Psoas muscle (tissue), 8 donors: ENCODE measurements around the gene SBF2. TPM values are rescaled to one million over a fixed set of nuclear protein-coding genes. Genes with fewer than 3 reads are reported as not detected.

Source experiments
- ATAC-seq, 4 donors: fragments of 200-7000 bp; cut with Tn5 transposase; one replicate each; pipeline ENCODE4 v1.9.1; 2020; ENCODE audit warnings: moderate library complexity in 3 of 4, mild to moderate bottlenecking in 2 of 4
- DNase-seq, 2 donors: peaks; one replicate each; pipeline ENCODE4 v3.0.0-alpha.2; 2020
- H3K27ac ChIP-seq: fragments of 200-600 bp; one replicate; pipeline ENCODE4 v1.8.0; 2022
- H3K27me3 ChIP-seq, 3 donors: fragments of 200-600 bp in 1 of 3; one replicate each; pipeline versions ENCODE4 v1.6.1 to v1.8.0; 2013 to 2022; ENCODE audit warnings: low read length in 2 of 3, mild to moderate bottlenecking in 2 of 3, moderate library complexity in 1 of 3; ENCODE audit not compliant: insufficient read depth in 3 of 3
- H3K36me3 ChIP-seq, 2 donors: fragments of 200-600 bp in 1 of 2; one replicate each; pipeline versions ENCODE4 v1.6.1 to v1.8.0; 2013 to 2022; ENCODE audit warnings: low read depth in 1 of 2, mild to moderate bottlenecking in 1 of 2, moderate library complexity in 1 of 2; ENCODE audit not compliant: insufficient read depth in 1 of 2
- H3K4me1 ChIP-seq: fragments of 200-600 bp; one replicate; pipeline ENCODE4 v1.8.0; 2022
- H3K4me3 ChIP-seq: fragments of 200-600 bp; one replicate; pipeline ENCODE4 v1.8.0; 2022; ENCODE audit warnings: mild to moderate bottlenecking
- H3K9me3 ChIP-seq: fragments of 200-600 bp; one replicate; pipeline ENCODE4 v1.8.0; 2022
- WGBS, 3 donors: extraction: QIAGEN DNeasy Blood & Tissue Kit; methylation state at CpG; one replicate each; pipeline versions ENCODE4 v1.1.6 to v1.1.7; 2013; 5-methylcytosine and 5-hydroxymethylcytosine counted together
- intact Hi-C, 2 donors: fragments of 100-400 bp; cut with DNase I; formaldehyde crosslinking; loops; one replicate each; pipeline versions ENCODE4 v1.11.0 to v1.14.2; 2022
- polyA plus RNA-seq, 3 donors: library from polyadenylated mRNA; stranded (reverse); fragments of 200-250 nt; gene quantifications; one replicate each; pipeline ENCODE4 v1.2.3, GENCODE V29; 2013
- total RNA-seq, 4 donors: library from RNA; stranded (reverse); fragmentation: NEBNext Ultra II Directional in 2 of 4; extraction: Animal tissue kit (Norgen Biotek cat#: 25700) in 2 of 4; gene quantifications; one replicate each; pipeline versions ENCODE4 v1.2.1 to v1.2.4, GENCODE V29; 2021 to 2023
- TF ChIP-seq, protein P1 (sequence below): fragments of 200-600 bp; IDR thresholded peaks from one replicate; pipeline ENCODE4 v1.8.0; 2022; ENCODE audit warnings: antibody characterized with exemption
- donor health status: healthy with polysubstance abuse.
- donor health status: DM: no; HTN: no; CAD: no; lungs with moderate emphysema.
- donor health status: Bipolar disorder and iron deficiency.
- donor health status: healthy.
- donor health status: DM: yes; HTN: yes; CAD: no.
- donor health status: DM: no; HTN: no; CAD: no.
- donor health status: DM: no; HTN: no; CAD: no.
- donor health status: DM: yes; HTN: yes; CAD: no.

SBF2 gene
- total and polyA plus RNA-seq, 7 donors = 3.3 to 12.6 (median 10.6) TPM

DNA sequence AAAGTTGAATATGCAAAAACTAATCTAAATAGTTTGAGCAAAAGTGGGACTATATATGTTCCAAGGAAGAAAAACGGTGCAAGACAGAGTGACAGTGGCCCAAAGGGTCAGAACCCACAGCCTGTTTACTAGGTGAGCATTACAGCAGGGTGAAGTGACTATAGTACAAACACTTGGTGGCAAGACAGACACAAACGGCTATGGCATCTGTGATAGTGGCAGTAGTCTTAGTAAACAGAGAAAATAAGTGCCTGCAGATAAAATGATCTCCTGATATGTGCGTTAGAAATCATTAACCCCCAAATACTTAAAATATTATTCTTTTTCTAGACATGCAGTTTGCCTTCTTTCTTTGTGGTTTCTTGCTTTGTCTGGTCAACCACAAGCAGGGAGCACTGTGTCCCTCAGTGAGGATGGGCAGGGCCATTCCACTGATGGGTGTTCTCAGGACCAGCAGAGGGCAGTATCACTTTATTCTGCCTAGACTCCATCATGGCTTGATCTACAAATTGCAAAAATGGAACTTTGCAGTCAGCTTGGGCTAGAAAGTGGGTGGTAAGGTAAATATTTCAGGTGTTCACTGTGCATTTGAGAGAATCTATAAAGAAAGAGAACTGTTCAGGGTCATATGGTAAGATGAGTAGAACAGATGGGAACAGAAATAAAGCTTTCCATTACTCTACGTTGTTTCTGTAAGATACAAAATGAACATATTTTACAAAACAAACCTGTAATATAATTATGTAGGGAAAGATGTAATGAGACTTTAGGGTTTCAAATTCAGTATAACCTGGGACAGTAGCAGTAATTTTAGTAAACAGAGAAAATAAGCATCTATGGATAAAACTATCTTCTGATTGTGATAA lies 431.9 kb downstream of the SBF2 start:
- Histone ChIP-seq H3K9me3 (no peaks in the 10 kb centered on the region), H3K4me3 (no peak overlapping the region), H3K27me3 (no peaks in the 10 kb centered on the region), H3K36me3 (no peaks in the 10 kb centered on the region), H3K27ac (no peak overlapping the region), H3K4me1 (no peaks in the 10 kb centered on the region)
- WGBS, 3 donors = 82 to 90% (median 88%) methylated on average over 4 of the region's 4 CpGs
- ATAC-seq = peak; percentile 75 to 91 (median 80)
- intact Hi-C loops = loop anchor here (5.0 kb wide), 4 partner anchors 105 to 460 kb away; partner anchors contain the start of gene ADM (in 1 of the 2)
- TF ChIP-seq, protein P1, sequence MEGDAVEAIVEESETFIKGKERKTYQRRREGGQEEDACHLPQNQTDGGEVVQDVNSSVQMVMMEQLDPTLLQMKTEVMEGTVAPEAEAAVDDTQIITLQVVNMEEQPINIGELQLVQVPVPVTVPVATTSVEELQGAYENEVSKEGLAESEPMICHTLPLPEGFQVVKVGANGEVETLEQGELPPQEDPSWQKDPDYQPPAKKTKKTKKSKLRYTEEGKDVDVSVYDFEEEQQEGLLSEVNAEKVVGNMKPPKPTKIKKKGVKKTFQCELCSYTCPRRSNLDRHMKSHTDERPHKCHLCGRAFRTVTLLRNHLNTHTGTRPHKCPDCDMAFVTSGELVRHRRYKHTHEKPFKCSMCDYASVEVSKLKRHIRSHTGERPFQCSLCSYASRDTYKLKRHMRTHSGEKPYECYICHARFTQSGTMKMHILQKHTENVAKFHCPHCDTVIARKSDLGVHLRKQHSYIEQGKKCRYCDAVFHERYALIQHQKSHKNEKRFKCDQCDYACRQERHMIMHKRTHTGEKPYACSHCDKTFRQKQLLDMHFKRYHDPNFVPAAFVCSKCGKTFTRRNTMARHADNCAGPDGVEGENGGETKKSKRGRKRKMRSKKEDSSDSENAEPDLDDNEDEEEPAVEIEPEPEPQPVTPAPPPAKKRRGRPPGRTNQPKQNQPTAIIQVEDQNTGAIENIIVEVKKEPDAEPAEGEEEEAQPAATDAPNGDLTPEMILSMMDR = peak; percentile 63
- DNase-seq = peak; percentile 26 to 57

DNA sequence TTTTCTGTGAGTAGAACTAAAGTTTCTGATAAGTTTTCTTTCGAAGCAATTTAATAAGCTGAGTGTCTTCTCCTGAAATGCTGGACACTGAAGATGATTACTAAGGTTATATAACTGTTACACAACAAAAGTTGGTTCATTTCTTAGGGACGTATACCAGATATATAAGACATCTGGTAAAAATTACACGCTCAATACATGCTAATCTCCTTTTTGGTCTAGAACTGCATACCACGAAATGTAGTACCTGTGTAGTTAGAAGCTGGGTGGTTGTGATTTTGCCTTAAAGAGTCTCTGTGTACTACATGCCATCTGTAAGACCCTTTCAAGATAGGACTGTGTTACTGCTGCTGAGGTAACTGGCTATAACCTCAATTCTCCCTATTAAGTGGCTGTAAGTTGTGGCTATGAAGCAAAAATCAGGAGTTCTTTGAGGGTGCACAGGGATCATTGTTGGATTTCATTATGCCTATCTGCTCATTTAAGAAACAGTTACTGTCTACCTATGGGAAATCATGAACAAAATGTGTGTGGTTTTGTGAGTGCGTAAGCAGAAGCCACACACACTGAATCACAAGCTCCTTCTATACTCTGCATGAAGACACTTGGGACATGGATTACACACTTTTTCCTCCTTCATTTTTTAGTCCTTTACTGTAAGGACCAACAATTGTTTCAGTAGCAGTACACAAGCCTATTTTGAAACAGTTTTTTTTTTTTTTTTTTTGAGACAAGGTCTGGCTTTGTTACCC lies 434.3 kb downstream of the SBF2 start:
- no peak for ATAC-seq
- 92 to 93% (median 93%) methylated on average over 5 of the region's 5 CpGs for WGBS, 3 donors
- H3K9me3 ChIP-seq = no peaks in the 10 kb centered on the region
- TF ChIP-seq, protein P1 = no peak
- no peak overlapping the region for H3K4me3 ChIP-seq
- H3K27ac ChIP-seq = no peak overlapping the region
- no peaks in the 10 kb centered on the region for H3K4me1 ChIP-seq
- H3K36me3 ChIP-seq = peaks cover 9 to 18% of the 10 kb centered on the region in 2 donors
- DNase-seq = no peak
- no peaks in the 10 kb centered on the region for H3K27me3 ChIP-seq
- intact Hi-C loops = loop anchor here (5.0 kb wide), 4 partner anchors 102 to 463 kb away; partner anchors contain the start of gene ADM (in 1 of the 2)

DNA sequence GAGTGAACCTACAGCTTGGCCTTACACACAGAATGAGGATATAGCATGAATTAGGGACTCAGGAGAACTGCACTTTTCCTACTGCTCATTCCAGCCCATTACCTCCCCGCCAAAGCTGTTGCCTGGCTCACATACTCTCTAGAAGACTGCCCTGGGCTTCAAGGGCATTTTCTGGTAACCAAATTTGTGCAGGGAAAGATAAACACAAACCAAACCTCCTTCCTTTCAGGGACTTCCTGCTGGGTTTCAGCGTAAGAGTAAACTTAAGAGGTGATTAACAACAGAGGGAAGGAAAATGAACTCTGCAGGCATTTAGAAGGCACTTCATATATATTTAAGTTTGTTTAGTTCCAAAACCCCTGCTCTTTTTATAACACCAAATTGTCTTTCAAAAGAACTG lies 435.2 kb downstream of the SBF2 start:
- intact Hi-C loops = no loop called here

DNA sequence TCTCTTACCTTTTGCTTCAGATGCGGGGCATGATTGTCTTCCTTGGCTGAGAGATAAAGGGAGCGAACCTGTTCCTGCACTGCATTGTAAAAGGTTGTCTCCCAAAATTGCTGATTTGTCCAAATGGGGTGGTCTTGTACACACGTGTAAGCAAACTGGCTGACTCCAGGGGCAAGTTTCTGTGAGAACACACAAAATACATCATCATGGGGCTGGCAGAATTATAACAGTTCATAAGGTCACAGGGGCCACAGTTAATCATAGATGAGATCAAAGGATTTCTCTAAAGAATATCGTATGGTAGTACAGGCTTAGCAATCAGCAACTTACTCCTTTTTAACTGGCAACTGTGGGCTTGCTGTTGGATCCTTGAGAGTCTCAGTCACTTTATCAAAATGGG lies 435.8 kb downstream of the SBF2 start:
- Histone ChIP-seq H3K36me3 (peaks cover 9 to 30% of the 10 kb centered on the region in 2 donors), H3K4me1 (no peaks in the 10 kb centered on the region), H3K4me3 (no peak overlapping the region), H3K27me3 (no peaks in the 10 kb centered on the region), H3K9me3 (no peaks in the 10 kb centered on the region), H3K27ac (no peak overlapping the region)
- WGBS, 3 donors = 70 to 72% (median 71%) methylated on average over 4 of the region's 4 CpGs
- TF ChIP-seq, protein P1 = no peak
- intact Hi-C loops = no loop called here
- no peak for DNase-seq
- ATAC-seq = no peak

More for the DNA sequence above, 435.2 kb downstream of the SBF2 start:
- Histone ChIP-seq H3K4me3 (no peak overlapping the region), H3K27ac (no peak overlapping the region), H3K36me3 (peaks cover 9 to 27% of the 10 kb centered on the region in 2 donors), H3K27me3 (no peaks in the 10 kb centered on the region), H3K4me1 (no peaks in the 10 kb centered on the region), H3K9me3 (no peaks in the 10 kb centered on the region)
- TF ChIP-seq, protein P1 = no peak
- DNase-seq = no peak
- no peak for ATAC-seq
- WGBS, 3 donors = 69 to 77% (median 75%) methylated on average over 2 of the region's 2 CpGs
